ENCODE results near the gene PTPN20. TPM values are rescaled to one million over a fixed set of nuclear protein-coding genes. Genes with fewer than 3 reads are reported as not detected.

Gene PTPN20
- total RNA-seq, 1 experiment from 2014 or later, result 9.5 TPM

GRCh38 chr10:47015404-47015803 is 104.2 kb downstream of the PTPN20 start:
- ATAC-seq (no peak), DNase-seq (ENCODE audit: low read depth, low spot score) (no peak)
- BruUV-seq (replicated peaks), result no TSS peak
- Histone ChIP-seq H3K36me3 (ENCODE audit: control insufficient read depth, insufficient read depth, low read length) (no peaks in the 10 kb centered on the region), H3K4me1 (ENCODE audit: control insufficient read depth, insufficient read depth, low read length) (no peaks in the 10 kb centered on the region), H3K27me3 (ENCODE audit: control insufficient read depth, insufficient read depth, low read length) (no peaks in the 10 kb centered on the region), H3K4me3 (ENCODE audit: low read depth in 2 of 2, low read length in 2 of 2) (no peak overlapping the region), H3K9me3 (ENCODE audit: control insufficient read depth, insufficient read depth, low read depth, low read length) (no peaks in the 10 kb centered on the region), H3K27ac (ENCODE audit: low read length) (no peak overlapping the region)
- intact Hi-C loops (cut with micrococcal nuclease; ENCODE audit: unreplicated experiment), result no loop called here
- ChIA-PET POLR2A (no interaction called here), CTCF (no interaction called here)
- TF ChIP-seq REST (IDR thresholded peaks at IDR 0.05; ENCODE audit: insufficient read depth in 1 of 2, low read depth in 2 of 2, low read length in 1 of 2) (no peak), SIN3A (IDR thresholded peaks at IDR 0.05; ENCODE audit: borderline replicate concordance, insufficient read depth, low read depth, low read length) (no peak), TCF7L2 (IDR thresholded peaks at IDR 0.05; ENCODE audit: low read depth, low read length) (no peak), CTCF (IDR thresholded peaks at IDR 0.05) (no peak)
- in situ Hi-C loops (cut with HindIII; ENCODE audit: low pct_unique_long_range_greater_than_20kb, low sequenced_read_pairs), result no loop called here

DNA sequence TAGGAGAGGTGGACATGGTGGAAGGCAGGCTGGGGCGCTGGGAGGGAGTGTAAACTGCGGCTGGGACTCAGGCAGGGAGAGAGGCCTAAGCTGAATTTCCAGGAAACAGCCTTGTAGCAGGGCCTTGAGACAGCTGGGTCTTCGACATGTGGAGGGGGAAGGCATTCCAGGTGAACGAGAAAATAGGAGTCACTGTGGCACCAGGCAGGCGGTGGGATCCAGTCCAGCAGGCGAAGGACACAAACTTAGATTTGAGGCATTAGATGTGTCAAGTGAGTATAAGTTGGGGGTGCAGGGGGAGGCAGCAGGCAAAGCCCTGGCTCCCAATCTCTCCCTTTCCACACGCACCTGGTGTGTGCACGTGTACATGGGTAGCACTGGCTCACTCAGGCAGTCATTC is 105.3 kb downstream of the PTPN20 start:
- intact Hi-C loops (cut with micrococcal nuclease; ENCODE audit: unreplicated experiment), result no loop called here
- ATAC-seq, result no peak
- POLR2A ChIA-PET, result no interaction called here

More for the DNA sequence above, 105.3 kb downstream of the PTPN20 start:
- Histone ChIP-seq H3K4me1 (ENCODE audit: control insufficient read depth, insufficient read depth, low read length) (no peaks in the 10 kb centered on the region), H3K27me3 (ENCODE audit: control insufficient read depth, insufficient read depth, low read length) (no peaks in the 10 kb centered on the region), H3K9me3 (ENCODE audit: control insufficient read depth, insufficient read depth, low read depth, low read length) (no peaks in the 10 kb centered on the region), H3K36me3 (ENCODE audit: control insufficient read depth, insufficient read depth, low read length) (no peaks in the 10 kb centered on the region), H3K4me3 (ENCODE audit: low read depth in 2 of 2, low read length in 2 of 2) (no peak overlapping the region), H3K27ac (ENCODE audit: low read length) (no peak overlapping the region)
- no TSS peak for BruUV-seq (replicated peaks)
- no peak for DNase-seq (ENCODE audit: low read depth, low spot score)
- in situ Hi-C loops (cut with HindIII; ENCODE audit: low pct_unique_long_range_greater_than_20kb, low sequenced_read_pairs), result no loop called here
- TF ChIP-seq SIN3A (IDR thresholded peaks at IDR 0.05; ENCODE audit: borderline replicate concordance, insufficient read depth, low read depth, low read length) (no peak), CTCF (IDR thresholded peaks at IDR 0.05) (no peak), REST (IDR thresholded peaks at IDR 0.05; ENCODE audit: insufficient read depth in 1 of 2, low read depth in 2 of 2, low read length in 1 of 2) (no peak), POLR2AphosphoS5 (IDR thresholded peaks at IDR 0.05; ENCODE audit: low read depth, low read length) (no peak), TCF7L2 (IDR thresholded peaks at IDR 0.05; ENCODE audit: low read depth, low read length) (no peak)
- CTCF ChIA-PET, result no interaction called here

Measured in Panc1 (cell line).